OCI-LY3 (cell line): ENCODE results near the gene DYNLT5.

Source experiments
- CTCF ChIP-seq: fragments of 200-600, 300-600 bp; sonication (generic); IDR thresholded peaks from 2 replicates; pipeline ENCODE4 v1.5.1; 2014; ENCODE audit warnings: antibody characterized with exemption, low read length, low read depth
- EZH2phosphoT487 ChIP-seq: fragments of 200-600 bp; shearing (Covaris generic); IDR thresholded peaks from 2 replicates; pipeline ENCODE4 v1.6.1; 2018; ENCODE audit warnings: antibody characterized with exemption, mixed run types, low read depth

- TF ChIP-seq CTCF (no peak), EZH2phosphoT487 (no peak)
Observed at GRCh38 chr1:66730462-66730861, 21.8 kb upstream of the DYNLT5 start.
